HG03469 (cell line): ENCODE results near the gene TRIM65.

Experiments used
- ATAC-seq: cut with Tn5 transposase; IDR thresholded peaks from one replicate; pipeline ENCODE4 v1.9.1; 2021; ENCODE audit warnings: mild to moderate bottlenecking, moderate library complexity, moderate number of reproducible peaks; ENCODE audit not compliant: unreplicated experiment

TRIM65 gene

DNA sequence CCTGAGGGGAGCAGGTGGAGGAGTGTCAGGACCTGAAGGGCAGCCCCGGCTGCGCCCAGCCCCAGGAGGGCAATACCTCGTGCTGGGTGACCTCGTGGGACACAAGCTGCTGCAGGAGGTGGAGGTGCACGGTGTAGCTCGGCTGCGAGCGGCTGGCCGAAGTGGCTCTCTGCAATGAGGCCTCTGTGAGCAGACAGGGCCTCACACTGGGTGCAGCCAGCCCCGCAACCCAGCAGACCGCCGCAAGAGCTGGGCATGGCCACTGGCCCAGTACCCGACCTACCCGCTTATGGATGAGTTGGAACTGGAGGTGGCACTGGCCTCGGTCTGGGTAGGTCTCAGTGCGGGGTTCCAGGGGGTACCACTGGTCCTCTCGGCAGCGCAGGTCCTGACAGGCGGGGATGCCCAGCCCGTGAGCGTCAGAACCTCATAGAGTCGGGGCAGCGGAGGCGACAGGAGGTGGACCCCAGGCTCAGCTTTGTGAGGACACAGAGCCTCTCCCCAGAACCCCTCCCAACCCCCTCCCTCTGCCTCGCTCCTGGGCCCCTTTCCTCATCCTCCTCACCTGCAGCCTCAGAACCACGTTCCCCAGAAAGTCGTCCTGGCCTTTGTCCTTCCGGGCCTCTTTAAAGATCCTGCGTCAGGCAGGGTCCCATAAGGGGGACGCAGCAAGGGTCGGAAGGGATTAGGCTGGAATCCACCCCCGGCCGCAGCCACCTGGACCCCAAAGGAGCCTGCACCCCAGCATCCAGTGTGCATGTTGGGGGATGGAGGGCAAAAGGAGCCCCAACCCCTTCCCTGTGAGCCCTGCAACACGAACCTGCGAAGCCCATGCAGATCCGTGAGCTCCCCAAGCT, 56.6 kb downstream of the TRIM65 start:
- ATAC-seq, result no peak
